Inflammatory macrophage treated with lipopolysaccharide for 4 hours (primary cell): Measurements from ENCODE around the gene CHST15.

Experiments used
- DNase-seq: peaks from one replicate; pipeline ENCODE4 v3.0.0-alpha.2; 2020

Gene CHST15

GRCh38 chr10:124007102-124007772 is 86.2 kb downstream of the CHST15 start:
- DNase-seq: no peak

GRCh38 chr10:124006526-124006925 is 86.9 kb downstream of the CHST15 start:
- no peak for DNase-seq

- DNase-seq: no peak
These were observed 87.4 kb downstream of the CHST15 start for GRCh38 chr10:124005991-124006392.

- no peak for DNase-seq
These were observed 88.3 kb downstream of the CHST15 start for GRCh38 chr10:124005091-124005490.

- no peak for DNase-seq
These were observed 88.8 kb downstream of the CHST15 start for GRCh38 chr10:124004663-124005004.

- DNase-seq: no peak
These were observed 89.3 kb downstream of the CHST15 start for GRCh38 chr10:124003871-124004662.

- no peak for DNase-seq
These were observed 89.9 kb downstream of the CHST15 start for GRCh38 chr10:124003481-124003870.

GRCh38 chr10:124003070-124003419 is 90.4 kb downstream of the CHST15 start:
- DNase-seq: no peak

GRCh38 chr10:124002391-124003069 is 90.9 kb downstream of the CHST15 start:
- no peak for DNase-seq

GRCh38 chr10:124001391-124002148 is 91.8 kb downstream of the CHST15 start:
- no peak for DNase-seq

- DNase-seq: peak; percentile 62
These were observed 92.6 kb downstream of the CHST15 start for GRCh38 chr10:124000792-124001201.

GRCh38 chr10:123999956-124000615 is 93.3 kb downstream of the CHST15 start:
- no peak for DNase-seq

- DNase-seq: no peak
These were observed 94.1 kb downstream of the CHST15 start for GRCh38 chr10:123999261-123999660.

- DNase-seq: no peak
These were observed 94.9 kb downstream of the CHST15 start for GRCh38 chr10:123998197-123999141.

- DNase-seq: peak; percentile 99
These were observed 95.8 kb downstream of the CHST15 start for GRCh38 chr10:123997486-123998196.

- no peak for DNase-seq
These were observed 96.4 kb downstream of the CHST15 start for GRCh38 chr10:123997013-123997412.

GRCh38 chr10:123996302-123996701 is 97.1 kb downstream of the CHST15 start:
- DNase-seq: no peak

- peak; percentile 48 for DNase-seq
These were observed 97.8 kb downstream of the CHST15 start for GRCh38 chr10:123995461-123996131.

- no peak for DNase-seq
These were observed 98.3 kb downstream of the CHST15 start for GRCh38 chr10:123995082-123995460.

- peak; percentile 74 for DNase-seq
These were observed 98.8 kb downstream of the CHST15 start for GRCh38 chr10:123994417-123995081.
